ENCODE measurements around the gene UBE2H. TPM values are rescaled to one million over a fixed set of nuclear protein-coding genes. Genes with fewer than 3 reads are reported as not detected.

UBE2H gene
- polyA plus RNA-seq, 5 donors, result 64.4 to 89.4 (median 85.2) TPM

- DNase-seq, result no peak
Measured at GRCh38 chr7:129789000-129789399, 163.8 kb downstream of the UBE2H start.

GRCh38 chr7:129786825-129787563, 165.8 kb downstream of the UBE2H start:
- DNase-seq, result no peak

DNA sequence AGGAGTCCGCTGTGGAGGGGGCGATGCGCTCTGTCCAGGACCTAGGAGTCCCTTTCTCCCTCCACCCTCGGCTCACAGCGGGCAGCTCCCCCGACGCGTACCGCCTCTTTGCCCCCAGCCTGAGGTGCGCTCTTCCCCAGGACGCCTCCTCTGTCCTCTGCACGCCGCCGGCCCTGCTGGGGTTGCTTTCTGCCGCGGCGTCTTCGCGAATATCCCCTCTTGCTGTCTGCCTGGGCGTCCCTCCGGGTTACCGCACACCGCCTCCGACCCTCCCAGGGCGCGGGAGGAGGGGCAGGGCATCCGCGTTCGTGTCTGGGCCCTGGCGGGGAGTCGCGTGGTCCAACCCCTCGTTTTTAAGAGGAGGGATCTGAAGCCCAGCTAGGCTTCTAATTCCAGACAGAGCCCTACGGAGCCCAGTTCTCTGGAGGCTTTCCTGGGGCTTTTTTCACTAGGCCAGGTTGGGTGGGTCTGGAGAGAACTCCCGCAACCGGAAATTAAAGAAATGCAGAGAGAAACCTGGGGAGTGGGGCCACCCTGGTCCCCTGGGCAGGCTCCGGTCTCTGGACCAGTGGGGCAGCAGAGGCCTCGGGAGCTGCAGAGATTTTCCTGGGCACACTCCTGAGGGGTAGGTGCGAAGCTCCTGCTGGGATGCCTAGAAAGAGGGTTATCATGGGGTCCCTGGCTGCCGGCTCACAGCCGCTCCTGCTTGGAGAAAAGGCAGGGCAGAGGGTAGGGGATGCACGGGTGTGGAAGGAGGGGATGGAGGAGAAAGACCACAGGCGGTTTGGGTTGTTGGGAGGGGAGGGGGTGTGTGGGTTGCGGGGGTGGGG, 166.9 kb downstream of the UBE2H start:
- no peak for DNase-seq

DNA sequence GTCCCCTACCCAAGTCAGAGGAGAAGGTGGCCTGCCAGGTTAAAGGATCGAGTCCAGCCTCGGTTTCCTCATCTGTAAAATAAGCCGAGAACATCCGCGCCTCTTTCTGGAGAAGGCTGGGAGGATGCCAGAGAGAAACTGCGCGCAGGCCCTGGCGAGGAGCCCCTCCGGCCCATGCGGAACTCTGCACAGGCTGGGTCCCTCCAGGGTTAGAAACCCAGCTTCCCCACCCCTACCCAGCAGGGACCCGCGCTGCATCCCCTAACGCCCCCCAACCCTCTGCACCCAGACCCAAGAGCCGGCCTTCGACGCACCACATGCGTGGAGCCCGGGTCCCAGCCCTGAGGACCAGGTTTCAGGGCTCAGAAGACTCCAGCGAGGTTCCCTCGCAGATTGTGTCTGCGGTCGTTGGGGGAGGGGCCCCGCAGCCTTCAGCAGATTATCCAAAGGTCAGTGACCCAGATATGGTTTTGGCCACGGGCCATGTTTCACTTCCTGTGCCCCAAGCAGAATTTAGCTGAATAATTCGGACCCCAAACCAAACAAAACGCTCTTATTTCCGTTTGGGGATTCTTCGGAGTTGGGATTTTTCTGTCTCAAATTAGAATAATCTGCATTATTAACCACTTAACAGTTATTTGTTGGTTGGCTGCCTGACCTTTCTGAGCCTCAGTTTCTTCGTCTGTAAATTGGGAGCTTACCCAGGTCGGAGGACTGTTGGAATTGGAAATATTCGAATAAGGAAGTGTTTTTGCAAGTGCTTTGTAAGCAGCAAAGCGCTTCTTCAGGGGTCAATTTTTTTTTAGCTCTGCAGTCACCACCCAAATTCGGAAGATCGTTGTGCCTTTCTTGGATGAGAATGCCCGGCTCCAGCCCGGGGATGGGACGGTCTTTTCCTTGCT, 167.7 kb downstream of the UBE2H start:
- no peak for DNase-seq

DNA sequence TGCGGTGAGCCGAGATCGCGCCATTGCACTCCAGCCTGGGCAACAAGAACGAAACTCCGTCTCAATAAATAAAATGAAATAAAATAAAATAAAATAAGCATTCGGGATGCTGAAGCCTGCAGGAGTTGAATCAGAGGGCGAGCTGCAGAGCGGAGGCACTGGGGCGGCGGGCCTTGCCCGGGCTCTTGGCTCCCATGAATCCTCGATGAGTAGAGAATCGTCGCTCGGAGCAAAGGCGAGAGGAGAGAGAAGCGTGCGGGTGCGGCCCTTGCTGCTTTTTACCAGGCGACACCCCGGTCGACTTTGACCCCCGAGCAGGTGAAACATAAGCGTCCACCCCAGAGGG, 168.3 kb downstream of the UBE2H start:
- DNase-seq, result no peak

GRCh38 chr7:129783584-129783919, 169.2 kb downstream of the UBE2H start:
- no peak for DNase-seq

DNA sequence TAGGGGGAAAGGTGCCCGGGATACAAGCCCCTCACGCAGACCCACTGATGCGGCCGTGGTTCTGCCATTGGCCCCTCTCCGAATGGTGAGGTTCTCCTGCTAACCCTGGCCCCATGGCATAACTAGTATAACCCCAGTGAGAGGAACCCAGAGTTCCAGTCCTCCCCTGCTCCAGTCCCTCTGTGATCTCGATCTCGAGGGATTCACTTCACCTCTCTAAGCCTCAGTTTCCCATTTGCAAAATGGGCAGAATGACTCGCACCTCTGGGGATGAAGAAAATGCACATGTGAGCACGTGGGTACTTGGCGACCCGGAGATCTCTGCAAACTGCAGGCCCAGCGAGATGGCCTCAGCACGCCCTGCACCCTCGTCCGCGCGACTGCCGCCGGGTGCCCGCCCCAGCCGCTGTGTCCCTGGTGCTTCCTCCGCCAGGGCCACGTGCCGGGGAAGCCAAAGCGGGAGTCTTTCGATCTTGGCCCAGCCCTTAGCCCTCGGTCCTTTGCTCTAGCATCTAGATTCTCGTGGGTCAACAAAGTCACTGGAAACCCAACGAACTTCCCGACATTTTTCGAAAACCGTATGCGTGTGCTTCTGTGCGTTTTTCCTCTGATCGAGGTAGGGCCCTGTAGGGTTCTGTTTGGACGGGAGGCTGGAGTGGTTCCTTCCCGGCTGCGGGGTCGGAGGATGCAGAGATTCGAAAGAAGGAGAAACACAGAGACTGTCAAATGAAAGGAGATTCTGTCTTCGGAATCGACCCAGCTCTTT, 169.8 kb downstream of the UBE2H start:
- DNase-seq, result no peak

- no peak for DNase-seq
Measured at GRCh38 chr7:129781928-129782817, 170.6 kb downstream of the UBE2H start.

GRCh38 chr7:129780974-129781927, 171.5 kb downstream of the UBE2H start:
- DNase-seq, result no peak

Other genes with a start within 250 kb of the UBE2H start
- 10 to 100 TPM; 23.0 to 28.2 (median 24.4) TPM for gene ZC3HC1, start 98.4 kb upstream of the UBE2H start, polyA plus RNA-seq (ENCODE audit: insufficient read depth in 1 of 5, insufficient read length in 5 of 5, low replicate concordance in 1 of 5)
- gene KLHDC10, start 117.6 kb upstream of the UBE2H start, polyA plus RNA-seq (ENCODE audit: insufficient read depth in 1 of 5, insufficient read length in 5 of 5, low replicate concordance in 1 of 5), result 10 to 100 TPM; 29.2 to 41.0 (median 38.7) TPM

Measured in right lung (tissue), 5 donors.